ENCODE results near the gene HDAC4. TPM values are rescaled to one million over a fixed set of nuclear protein-coding genes. Genes with fewer than 3 reads are reported as not detected.

HDAC4 gene
- total RNA-seq, 1 donor, result 20.3 TPM

DNA sequence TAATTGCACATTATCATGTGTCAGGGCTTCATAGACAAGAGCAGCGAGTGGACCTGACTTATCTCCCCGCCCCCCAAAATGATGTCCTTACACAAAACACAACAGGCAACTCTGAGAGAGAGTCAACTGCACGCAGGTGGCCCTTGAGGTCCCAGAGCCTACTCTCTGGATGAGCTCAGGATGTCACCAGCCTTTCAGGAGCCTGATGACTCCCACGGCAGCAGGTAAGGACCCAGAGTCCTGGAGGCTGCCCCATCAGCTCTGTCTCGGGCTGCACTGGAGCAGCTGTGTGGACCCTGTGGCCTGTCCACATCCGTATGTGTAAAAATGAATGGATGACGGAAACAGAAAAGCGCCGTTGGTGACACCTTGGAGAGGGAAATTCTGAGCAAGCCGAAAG lies 130.9 kb downstream of the HDAC4 start:
- TF ChIP-seq, protein P1, sequence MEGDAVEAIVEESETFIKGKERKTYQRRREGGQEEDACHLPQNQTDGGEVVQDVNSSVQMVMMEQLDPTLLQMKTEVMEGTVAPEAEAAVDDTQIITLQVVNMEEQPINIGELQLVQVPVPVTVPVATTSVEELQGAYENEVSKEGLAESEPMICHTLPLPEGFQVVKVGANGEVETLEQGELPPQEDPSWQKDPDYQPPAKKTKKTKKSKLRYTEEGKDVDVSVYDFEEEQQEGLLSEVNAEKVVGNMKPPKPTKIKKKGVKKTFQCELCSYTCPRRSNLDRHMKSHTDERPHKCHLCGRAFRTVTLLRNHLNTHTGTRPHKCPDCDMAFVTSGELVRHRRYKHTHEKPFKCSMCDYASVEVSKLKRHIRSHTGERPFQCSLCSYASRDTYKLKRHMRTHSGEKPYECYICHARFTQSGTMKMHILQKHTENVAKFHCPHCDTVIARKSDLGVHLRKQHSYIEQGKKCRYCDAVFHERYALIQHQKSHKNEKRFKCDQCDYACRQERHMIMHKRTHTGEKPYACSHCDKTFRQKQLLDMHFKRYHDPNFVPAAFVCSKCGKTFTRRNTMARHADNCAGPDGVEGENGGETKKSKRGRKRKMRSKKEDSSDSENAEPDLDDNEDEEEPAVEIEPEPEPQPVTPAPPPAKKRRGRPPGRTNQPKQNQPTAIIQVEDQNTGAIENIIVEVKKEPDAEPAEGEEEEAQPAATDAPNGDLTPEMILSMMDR (IDR thresholded peaks at IDR 0.05; ENCODE audit: insufficient read depth, low read depth, low read length), result no peak
- DNase-seq (ENCODE audit: low read depth), result no peak
- no peak overlapping the region for H3K4me3 ChIP-seq (ENCODE audit: low read depth, low read length)

GRCh38 chr2:239269173-239269885 lies 131.5 kb downstream of the HDAC4 start:
- no peak for DNase-seq (ENCODE audit: low read depth)
- TF ChIP-seq, protein P1 (IDR thresholded peaks at IDR 0.05; ENCODE audit: insufficient read depth, low read depth, low read length), result no peak
- H3K4me3 ChIP-seq (ENCODE audit: low read depth, low read length), result no peak overlapping the region

DNA sequence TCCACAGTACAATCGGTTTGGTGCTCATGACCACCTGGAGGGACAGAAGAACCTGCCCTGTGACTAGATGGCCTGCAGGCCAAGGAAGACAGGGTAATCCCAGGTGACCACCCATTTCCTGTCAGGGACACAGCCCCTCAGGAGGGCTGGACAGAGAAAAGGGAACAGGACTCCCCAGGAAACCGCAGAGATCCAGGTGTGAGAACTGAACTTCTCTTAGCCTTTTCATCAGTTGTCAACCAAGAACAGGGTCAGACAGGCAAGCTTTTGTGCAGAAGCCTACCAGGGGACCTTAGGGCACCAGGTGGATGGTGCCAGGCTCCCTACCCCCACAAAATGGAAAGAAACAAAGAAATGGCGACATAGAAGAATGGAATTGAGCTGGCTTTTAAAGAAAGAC lies 132.3 kb downstream of the HDAC4 start:
- H3K4me3 ChIP-seq (ENCODE audit: low read depth, low read length), result no peak overlapping the region
- TF ChIP-seq, protein P1 (IDR thresholded peaks at IDR 0.05; ENCODE audit: insufficient read depth, low read depth, low read length), result no peak
- no peak for DNase-seq (ENCODE audit: low read depth)

GRCh38 chr2:239268082-239268481 lies 132.7 kb downstream of the HDAC4 start:
- TF ChIP-seq, protein P1 (IDR thresholded peaks at IDR 0.05; ENCODE audit: insufficient read depth, low read depth, low read length), result no peak
- no peak overlapping the region for H3K4me3 ChIP-seq (ENCODE audit: low read depth, low read length)
- DNase-seq (ENCODE audit: low read depth), result peak; percentile 42

DNA sequence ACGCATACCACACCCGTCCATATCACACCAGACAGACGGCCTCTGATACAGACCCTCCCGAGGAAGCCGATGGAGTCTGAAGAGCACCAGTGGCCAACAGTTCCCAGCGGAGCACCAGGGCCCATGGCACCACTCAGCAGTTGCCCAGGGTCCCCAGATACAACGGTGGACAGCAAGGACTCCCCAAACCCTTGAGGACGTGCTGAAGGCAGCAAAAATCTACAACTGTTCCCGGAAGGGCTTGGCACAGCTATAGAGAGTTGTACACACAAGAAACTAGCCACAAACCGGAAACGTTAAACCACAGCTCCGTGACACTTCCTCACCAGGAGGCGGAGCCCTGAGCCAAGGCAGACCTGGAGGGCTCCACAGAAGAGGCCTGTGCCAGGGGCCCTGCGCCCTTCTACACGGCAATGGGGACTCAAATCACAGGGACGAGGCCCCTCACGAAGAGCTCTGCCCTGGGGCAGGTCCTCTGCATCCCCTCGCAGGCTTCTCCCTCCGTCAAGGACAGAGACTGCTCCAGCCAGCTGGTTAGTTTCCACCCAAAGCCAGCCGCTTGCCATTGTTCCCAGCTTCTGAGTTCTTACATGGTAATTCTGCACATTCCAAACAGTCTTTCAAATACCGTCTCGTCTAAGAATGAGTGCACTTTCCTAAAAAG lies 133.4 kb downstream of the HDAC4 start:
- peak; percentile 89 for DNase-seq (ENCODE audit: low read depth)
- peak overlapping the region; percentile 15 for H3K4me3 ChIP-seq (ENCODE audit: low read depth, low read length)
- TF ChIP-seq, protein P1 (IDR thresholded peaks at IDR 0.05; ENCODE audit: insufficient read depth, low read depth, low read length), result peak; percentile 63

DNA sequence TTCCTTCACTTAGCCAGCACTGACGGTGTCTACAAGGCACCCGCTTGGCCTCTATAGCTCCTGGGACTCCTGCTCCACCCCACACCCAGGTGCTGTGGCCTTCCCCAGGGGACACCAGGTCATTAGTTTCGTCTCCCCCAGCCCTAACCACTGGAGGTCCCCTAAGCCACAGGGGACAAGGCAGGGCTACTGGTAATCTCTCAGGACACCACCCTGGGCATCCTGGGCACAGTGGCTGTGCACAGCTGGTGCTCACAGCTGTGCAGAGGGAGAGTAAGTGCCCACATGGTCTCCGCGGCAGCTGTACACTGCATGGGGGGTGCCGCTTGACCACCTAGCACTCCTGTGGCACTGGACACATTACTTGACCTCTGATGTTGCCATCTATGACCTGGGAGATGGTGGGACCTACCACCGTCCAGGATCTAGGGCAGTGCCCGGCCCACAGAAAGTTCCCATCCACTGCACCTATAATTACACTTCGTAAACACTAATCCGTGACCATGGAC lies 134.0 kb downstream of the HDAC4 start:
- DNase-seq (ENCODE audit: low read depth), result no peak
- H3K4me3 ChIP-seq (ENCODE audit: low read depth, low read length), result peak overlapping the region; percentile 15
- TF ChIP-seq, protein P1 (IDR thresholded peaks at IDR 0.05; ENCODE audit: insufficient read depth, low read depth, low read length), result no peak

All from fibroblast of villous mesenchyme (primary cell).